GM12874 (cell line): ENCODE measurements around the gene BMERB1.

ENCODE experiments used
- CTCF ChIP-seq: IDR thresholded peaks from 2 replicates; pipeline ENCODE4 v1.5.1; 2011; ENCODE audit warnings: low read depth, mild to moderate bottlenecking, control low read depth, low read length, moderate library complexity; ENCODE audit not compliant: insufficient read depth

Gene BMERB1

GRCh38 chr16:15536843-15537242, 102.5 kb downstream of the BMERB1 start:
- TF ChIP-seq CTCF, result no peak

DNA sequence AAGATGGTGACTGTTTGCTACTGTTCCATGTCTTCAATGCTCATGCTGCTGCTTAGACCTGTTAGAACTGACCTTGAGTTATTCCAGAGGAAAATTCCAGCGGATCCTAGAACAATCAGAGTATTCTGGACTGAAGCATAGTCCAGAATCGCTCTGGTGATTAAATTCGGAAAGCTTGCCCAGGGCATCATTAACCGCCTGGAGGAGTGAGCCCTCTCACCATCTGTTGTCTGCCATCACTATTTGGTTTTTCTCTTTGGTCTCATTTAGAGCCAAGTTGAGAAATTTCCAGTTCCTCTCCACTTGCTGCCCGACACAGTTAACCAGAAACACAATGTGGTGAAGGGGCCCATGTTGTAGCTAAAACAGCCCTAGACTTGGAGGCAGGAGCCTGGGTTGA, 104.1 kb downstream of the BMERB1 start:
- TF ChIP-seq CTCF, result no peak

GRCh38 chr16:15539197-15539596, 104.8 kb downstream of the BMERB1 start:
- TF ChIP-seq CTCF, result no peak

- no peak for TF ChIP-seq CTCF
Observed at GRCh38 chr16:15542261-15542660, 107.9 kb downstream of the BMERB1 start.

DNA sequence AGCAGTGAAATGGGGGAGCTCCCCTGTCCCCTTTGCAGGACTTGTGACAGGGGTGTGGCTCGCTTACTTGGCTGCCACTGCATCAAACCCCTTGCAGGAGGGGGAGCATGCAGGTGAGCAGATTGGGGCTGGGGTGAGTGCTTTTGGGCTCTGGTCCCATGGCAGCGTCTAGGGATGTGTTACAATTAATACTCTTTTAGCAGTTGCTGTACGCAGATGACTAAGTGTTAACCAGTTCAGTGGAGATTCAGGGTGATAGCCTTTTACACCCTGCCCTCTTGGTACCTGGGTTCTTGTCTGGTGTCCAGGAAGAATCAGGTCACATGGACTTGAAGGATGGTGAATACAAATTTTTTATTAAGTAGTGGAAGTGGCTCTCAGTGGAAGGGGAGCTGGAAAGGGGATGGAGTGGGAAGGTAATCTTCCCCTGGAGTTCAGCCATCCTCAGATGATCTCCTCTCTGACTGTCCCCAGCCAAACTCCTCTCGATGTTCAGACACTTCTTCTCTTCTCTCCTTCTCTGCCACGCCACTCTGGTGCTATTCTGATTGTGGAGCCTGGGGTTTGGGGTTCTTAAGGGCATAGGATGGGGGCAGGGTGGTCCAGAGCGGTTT, 108.5 kb downstream of the BMERB1 start:
- TF ChIP-seq CTCF, result no peak

DNA sequence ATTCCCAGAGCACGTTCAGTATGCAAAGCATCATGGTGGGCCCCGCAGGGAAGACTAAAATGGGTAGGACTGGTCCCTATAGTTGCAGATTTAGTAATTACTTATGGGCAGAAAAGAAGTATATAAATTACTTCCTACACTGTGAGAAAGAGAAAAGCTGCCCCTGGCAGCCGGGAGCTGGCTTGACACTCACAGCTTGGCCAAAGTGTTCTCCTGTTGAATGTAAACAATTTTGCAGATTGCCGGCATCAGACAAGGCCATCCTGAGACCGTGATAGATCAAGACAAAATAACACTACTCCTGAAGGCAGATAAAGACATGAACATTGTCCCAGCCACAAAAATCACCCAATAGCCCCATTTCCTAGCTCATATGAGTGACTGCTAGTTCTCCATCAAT, 110.0 kb downstream of the BMERB1 start:
- TF ChIP-seq CTCF, result no peak

DNA sequence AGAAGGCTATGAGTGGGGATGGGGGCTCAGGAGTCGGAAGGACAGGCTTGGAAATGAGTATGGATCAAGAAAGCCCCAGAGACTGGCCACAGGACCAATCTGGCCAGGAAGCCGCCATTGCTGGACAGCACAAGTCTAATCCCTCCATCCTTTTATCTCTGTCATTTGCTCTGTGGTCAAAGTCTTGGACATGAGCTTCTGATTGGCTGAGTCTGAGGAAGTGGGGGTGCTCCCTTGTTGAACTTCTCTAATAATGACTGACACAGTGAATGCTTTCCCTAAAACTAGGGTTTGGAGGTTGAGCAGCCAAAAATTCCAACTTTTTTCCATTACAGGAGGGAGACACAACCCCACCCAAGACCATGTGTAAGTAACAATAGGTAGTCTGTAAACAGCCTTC, 111.2 kb downstream of the BMERB1 start:
- no peak for TF ChIP-seq CTCF
